GM21515 (cell line): ENCODE measurements around the gene RASGEF1C.

Experiments used
- ATAC-seq: cut with Tn5 transposase; IDR thresholded peaks from one replicate; pipeline ENCODE4 v1.9.1; 2021; ENCODE audit not compliant: unreplicated experiment

Gene RASGEF1C

DNA sequence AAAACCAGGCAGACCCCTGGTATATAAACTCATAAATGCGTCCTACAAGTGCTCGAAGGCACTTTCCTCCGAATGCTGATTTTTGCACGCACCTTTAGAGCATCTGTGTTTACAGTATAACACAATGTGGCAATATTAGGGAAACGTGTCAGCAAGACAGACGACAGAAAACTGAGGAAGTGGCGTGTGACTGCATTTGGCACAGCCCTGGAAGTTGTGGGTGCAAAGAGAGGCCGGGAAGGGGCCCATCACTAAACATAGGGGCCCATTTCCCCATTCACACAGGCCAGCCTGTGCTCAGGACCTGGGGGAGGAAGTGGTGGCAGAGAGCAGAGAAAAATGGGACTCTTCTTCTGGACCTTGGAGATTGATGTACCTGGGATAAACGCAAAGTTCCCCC is 48.2 kb downstream of the RASGEF1C start:
- ATAC-seq: no peak

GRCh38 chr5:180160215-180160614 is 48.8 kb downstream of the RASGEF1C start:
- no peak for ATAC-seq

DNA sequence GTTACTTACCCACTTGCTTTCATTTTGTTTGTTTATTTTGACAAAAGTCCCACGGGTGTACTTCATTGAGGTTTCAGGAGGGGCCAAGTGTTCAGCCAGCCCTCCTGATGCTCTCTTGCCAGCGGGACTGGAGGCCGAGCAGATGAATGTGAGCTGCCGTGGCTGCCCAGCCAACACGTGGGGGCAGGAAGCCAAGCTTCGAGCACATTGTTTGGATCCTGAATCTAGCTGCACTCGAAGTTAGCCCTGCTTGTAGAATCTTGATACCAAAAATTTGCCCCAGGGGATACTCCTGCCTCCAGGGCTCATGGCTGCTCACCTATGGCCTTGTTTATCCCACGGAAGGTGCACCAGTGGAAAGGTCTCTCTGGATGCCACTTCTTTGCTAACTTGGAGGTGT is 49.3 kb downstream of the RASGEF1C start:
- no peak for ATAC-seq

DNA sequence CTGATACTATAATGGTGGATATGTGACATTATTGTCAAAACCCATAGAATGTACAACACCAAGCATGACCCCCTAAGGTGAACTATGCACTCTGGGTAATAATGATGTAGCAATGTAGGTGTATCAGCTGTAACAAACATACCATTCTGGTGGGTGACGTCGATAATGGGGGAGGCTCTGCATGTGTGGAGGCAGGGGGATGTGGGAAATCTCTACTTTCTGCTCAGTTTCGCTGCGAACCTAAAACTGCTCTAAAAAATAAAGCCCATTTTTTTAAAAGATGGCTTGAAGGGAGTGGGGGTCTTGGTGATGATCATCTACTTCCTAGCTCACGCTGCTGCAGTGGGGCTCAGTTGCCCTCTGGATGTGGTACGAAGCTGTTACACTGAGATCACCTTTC is 51.1 kb downstream of the RASGEF1C start:
- ATAC-seq: no peak

- ATAC-seq: no peak
These were observed 52.9 kb downstream of the RASGEF1C start for GRCh38 chr5:180156141-180156540.

GRCh38 chr5:180155365-180155926 is 53.6 kb downstream of the RASGEF1C start:
- ATAC-seq: no peak

- no peak for ATAC-seq
These were observed 54.1 kb downstream of the RASGEF1C start for GRCh38 chr5:180154821-180155364.

GRCh38 chr5:180153991-180154390 is 55.0 kb downstream of the RASGEF1C start:
- no peak for ATAC-seq

DNA sequence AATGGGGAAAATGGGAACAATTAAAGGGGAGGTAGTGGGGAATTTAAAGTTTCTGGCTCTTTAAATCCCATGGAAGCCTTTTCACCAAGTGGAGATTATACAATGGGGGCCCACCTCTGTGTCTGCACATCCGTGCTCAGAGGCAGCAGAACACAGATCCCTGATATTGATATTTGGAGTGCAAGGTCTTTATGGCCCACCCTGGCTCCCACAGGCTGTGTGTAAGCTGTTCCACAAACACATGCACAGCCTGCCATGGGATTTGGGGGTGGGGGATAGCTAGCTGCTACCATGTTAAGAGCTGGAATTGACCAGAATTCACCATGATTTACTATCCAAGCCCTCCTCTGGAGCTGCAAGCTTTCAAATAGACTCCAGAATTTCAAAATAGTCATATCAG is 55.9 kb downstream of the RASGEF1C start:
- no peak for ATAC-seq

- no peak for ATAC-seq
These were observed 65.2 kb downstream of the RASGEF1C start for GRCh38 chr5:180143656-180144364.

DNA sequence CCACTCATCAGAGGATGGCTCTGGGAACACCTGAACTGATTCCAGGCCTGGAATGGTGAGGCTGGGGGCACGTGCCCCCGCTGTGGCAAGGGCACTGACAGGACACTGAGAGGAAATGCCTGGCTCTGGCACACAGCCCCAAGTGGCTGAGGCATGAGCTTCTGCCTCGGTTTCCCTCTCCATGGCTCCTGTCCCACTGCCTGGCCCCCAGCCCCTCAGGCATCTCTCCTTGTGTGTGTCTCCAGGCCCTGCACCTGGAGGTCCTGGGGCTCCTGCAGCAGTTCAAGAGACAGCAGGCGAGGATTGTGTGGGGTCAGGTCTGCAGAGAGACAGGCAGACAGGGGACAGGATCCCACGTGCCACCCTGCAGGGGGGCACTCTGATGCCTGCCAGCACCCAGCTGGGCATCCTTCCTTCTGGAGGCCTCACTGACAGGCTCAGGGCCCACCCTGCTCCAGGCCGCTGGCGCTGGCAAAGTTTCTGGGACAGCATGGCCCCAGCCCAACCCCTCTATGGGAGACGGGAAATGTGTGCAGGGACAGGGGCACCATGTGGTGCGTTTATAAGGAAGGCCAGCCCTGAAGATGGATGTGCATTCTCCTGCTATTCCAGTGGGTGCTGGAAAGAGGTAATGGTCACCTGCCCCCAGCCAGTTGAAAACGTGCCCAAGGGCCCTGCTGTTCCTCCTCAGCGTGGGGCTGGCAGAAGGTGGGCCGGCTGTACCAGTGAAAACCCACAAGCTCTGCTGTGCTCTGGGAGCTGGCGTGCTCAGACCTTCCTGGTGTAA is 66.0 kb downstream of the RASGEF1C start:
- ATAC-seq: no peak

DNA sequence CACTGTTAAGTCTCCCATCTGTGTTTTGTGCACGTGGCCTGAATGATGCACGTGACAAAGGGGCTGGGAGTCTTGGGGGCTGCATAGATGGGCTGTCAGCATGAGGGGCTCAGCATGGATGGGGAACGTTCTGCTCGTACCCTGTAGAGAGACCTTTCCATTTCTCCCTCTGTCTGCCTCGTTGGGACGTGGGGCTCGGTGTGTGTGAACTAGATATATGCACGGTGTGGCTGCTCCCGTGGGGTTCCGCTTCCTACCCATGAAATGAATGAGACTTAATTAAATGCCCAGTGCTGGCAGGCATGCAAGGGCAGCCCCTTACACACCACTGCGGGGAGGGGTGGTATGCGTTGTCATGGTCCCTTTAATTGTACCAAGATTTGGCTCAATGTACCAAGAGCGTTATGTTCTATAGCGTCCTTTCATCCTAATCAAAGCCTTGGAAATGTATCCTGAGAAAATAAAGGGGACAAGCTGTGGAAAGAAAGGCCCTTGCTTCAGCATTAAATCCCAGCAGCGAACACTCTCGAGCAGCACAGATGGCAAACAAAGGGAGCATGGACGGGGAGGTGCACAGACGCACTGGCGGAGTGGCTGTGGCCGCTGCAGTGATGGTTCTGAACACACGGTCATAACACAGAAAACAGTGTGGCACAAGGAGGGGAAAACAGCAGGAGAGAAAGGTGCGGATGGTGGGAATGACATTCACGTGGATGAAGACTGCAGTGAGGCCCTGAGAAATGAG is 66.8 kb downstream of the RASGEF1C start:
- ATAC-seq: no peak

DNA sequence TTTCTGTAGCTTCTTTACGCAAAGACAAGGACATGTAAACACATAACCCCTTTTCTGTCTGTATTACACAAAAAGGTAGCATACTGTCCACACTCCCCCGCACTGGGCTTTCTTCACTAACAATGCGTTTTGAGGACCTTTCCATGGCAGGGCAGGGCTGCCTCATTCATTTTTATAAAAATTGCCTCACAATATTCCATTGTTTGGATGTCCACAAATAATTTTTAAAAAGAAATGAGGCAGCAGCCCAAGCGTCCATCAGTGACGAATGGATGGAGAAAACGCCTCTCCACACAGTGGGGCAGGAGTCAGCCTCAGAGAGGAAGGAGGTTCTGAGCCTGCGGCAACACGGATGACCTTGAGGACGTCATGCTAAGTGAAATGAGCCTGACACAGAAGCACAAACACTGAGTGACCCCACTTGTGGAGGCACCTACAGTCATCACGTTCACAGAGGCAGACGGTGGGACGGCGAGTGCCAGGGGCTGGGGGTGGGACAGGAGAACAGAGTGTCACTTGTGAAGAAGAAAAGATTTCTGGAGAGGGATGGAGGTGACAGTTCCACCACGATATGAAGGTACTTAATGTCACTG is 67.8 kb downstream of the RASGEF1C start:
- ATAC-seq: no peak

- no peak for ATAC-seq
These were observed 68.4 kb downstream of the RASGEF1C start for GRCh38 chr5:180140571-180140970.

DNA sequence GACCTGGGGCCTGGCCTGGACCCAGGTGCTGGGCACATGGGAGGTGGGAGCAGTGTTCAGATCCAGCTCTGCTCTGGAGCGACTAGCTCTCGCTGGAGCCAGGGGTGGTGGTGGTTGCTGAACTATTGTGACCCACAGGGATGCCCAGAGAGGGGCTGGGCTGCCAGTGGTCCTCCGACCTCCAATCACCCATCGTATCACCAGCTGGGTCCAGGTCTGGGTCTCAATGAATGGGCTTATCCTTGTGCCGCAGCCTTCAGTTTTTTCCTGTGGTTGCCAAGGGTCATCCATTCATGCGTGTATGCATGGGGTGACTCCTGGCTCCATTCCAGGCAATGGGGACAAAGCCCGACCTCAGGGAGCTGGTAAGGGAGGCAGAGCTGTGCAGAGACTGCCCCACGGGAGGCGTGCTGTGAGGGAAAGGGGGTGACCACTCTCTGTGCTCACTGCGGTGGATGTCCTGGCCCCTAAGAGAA is 68.9 kb downstream of the RASGEF1C start:
- ATAC-seq: no peak

DNA sequence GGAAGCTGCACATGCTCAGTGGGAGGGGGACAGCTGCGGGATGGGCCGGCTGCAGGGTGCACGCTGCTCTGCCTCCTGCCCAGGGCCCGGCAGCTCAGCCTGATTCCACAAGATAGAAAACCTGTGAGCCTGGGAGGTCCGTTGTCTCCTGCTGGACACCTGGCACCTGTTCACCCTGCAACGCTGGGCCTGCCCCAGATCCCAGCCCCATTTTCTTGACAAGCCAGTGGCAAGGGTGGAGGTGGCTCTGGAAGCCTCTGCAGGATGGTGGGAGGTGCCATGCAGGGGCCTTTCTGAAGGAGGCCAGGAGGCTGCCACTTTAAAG is 69.3 kb downstream of the RASGEF1C start:
- no peak for ATAC-seq

- no peak for ATAC-seq
These were observed 69.9 kb downstream of the RASGEF1C start for GRCh38 chr5:180138976-180139730.

DNA sequence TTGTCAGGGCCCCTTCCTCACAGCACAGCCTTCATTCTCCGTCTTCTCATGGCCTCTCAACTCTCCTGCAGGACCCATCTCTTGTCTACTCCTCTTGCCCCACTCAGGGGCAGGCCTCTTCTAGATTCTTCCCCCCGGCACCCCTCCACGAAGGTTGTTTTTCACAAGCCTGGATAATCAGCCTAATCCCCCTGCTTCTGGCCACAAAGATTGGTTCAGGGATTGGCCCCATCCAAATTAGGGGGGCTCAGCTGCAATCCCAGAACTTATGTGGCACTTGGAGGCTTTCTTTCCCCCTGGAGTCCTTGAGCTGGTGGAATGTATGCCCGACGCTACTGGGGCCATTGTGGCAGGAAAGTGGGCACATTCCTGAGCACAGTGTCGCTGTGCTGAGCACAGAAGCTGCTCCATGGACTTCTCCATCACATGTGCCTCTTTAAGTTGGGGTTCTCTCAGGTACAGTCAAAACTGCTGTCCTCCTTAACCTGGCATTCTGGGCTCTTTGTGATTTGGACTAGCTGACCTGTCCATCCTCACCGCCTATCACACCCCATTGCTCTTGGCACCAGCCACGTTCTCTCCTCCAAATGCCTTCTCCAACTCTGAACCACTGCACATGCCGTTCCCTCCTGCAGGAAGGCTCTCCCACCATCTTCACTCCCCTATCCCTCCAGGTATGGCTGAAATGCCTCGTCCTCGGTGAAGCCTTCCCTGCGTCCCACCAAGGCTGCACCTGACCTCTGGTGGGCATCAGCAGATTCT is 70.6 kb downstream of the RASGEF1C start:
- ATAC-seq: no peak
